Measurements from ENCODE around the gene HSD3B2.

DNA sequence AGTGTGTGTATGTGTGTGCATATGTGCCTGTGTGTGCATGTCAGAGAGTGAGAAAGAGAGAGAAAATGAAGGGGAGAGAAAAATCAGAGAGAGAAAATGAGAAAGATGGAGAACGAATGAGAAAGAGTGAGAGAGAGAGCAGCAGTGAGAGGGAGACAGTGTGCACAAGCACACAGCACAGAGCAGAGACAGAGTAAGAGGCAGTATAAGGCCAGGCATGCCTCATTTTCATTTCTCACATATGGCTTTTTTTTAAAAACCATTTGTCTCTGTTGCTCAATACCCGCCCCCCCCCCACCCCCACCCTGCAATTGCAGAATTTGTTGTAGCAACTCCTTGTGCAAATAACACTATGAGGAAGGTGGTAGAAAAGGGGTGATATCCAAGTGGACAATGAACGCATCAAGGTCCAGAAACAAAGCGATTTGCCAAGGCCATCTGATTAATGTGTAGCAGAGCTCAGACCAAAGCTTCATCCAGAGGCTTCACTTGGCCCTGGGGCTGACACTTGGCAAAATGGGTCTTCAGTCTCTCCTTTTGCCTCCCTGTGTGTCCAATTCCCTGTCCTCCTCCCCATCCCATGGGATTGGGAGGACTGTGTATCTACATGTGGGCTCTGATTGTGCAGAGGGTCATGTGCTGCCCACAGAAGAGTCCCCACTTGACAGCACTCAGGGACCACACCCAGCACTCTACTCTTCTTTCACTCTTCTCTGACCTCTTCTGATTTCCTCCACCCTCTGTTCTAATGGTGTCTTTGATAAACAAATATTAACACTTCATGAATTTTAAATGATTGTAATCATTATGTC lies 53.1 kb downstream of the HSD3B2 start:
- no peak for TF ChIP-seq GATA2 (IDR thresholded peaks at IDR 0.05; ENCODE audit: low read depth, low read length)
- no peak for TF ChIP-seq GATA3 (IDR thresholded peaks at IDR 0.05; ENCODE audit: low read depth, low read length)

Measured in SH-SY5Y (cell line).